K562 (cell line): ENCODE data around the gene MAGED4.
"Not testable (repeated sequence)": the region's sequence is repeated elsewhere in the genome, so short reads cannot be mapped to it uniquely, and the experiment has no call there.

Source experiments
- CTCF ChIP-seq, 3 experiments: IDR thresholded peaks in 2 of 3; conservative IDR thresholded peaks in 1 of 3; 2 replicates each; pipeline ENCODE4 v1.5.1; 2011 to 2012; ENCODE audit warnings: low read length in 3 of 3, mild to moderate bottlenecking in 3 of 3, control low read depth in 2 of 3, improper control_type of control experiment in 1 of 3, inconsistent platforms in 1 of 3, low read depth in 1 of 3, mixed read lengths in 1 of 3, moderate library complexity in 1 of 3; ENCODE audit not compliant: insufficient read depth in 2 of 3
- NR1H2 ChIP-seq: sonication (generic); formaldehyde crosslinking; IDR thresholded peaks from 2 replicates; pipeline ENCODE4 v1.4.0; 2020; ENCODE audit warnings: mild to moderate bottlenecking, missing genetic modification reagents
- SRF ChIP-seq, 2 experiments: fragments of 250-450, 450-650 bp in 1 of 2; sonication (Bioruptor Pico) in 1 of 2; sonication (generic) in 1 of 2; formaldehyde crosslinking; IDR thresholded peaks; 2 replicates each; pipeline versions ENCODE4 v1.5.0 to v1.5.1; 2020 to 2022; ENCODE audit warnings: mild to moderate bottlenecking in 1 of 2, missing genetic modification reagents in 1 of 2

- not testable (repeated sequence) for TF ChIP-seq NR1H2 (CRISPR knock-in tag); CTCF (IDR thresholded peaks at IDR 0.05 in 2 of 3, conservative IDR thresholded peaks at IDR 0.05 in 1 of 3; ENCODE audit: insufficient read depth in 2 of 3, low read depth in 1 of 3, low read length in 3 of 3); SRF (CRISPR knock-in tag; IDR thresholded peaks at IDR 0.05)
Measured at GRCh38 chrX:52171055-52171454, 13.6 kb upstream of the MAGED4 start.
